B cell (primary cell): ENCODE results near the gene MAP7. TPM values are rescaled to one million over a fixed set of nuclear protein-coding genes. Genes with fewer than 3 reads are reported as not detected.
A peak's percentile ranks its signal among the peaks of the same experiment; 100 is the strongest.

Experiments
- ATAC-seq: fragments of 200-7000 bp; cut with Tn5 transposase; one replicate; pipeline ENCODE4 v1.10.0; 2021; ENCODE audit warnings: low read depth, mild to moderate bottlenecking, moderate number of reproducible peaks, moderate library complexity
- CTCF ChIA-PET: fragments of 350-600 bp; sonication (Branson Sonifier 250); formaldehyde crosslinking; loops from one replicate; lab custom pipeline; 2021; ENCODE audit warnings: antibody characterized with exemption, inconsistent platforms; lab: Charles Lee
- POLR2A ChIA-PET: fragments of 350-600 bp; sonication (Branson Sonifier 250); formaldehyde crosslinking; loops from one replicate; lab custom pipeline; 2021; ENCODE audit warnings: antibody characterized with exemption; lab: Charles Lee
- DNase-seq: peaks from one replicate; pipeline ENCODE4 v3.0.0; 2013
- H2AFZ ChIP-seq: 2 replicates; pipeline ENCODE4 v1.6.1; 2012; ENCODE audit warnings: mild to moderate bottlenecking, low read depth, low read length; ENCODE audit not compliant: insufficient read depth, poor library complexity, severe bottlenecking
- H3K27ac ChIP-seq, 2 donors: 1 replicate in 1 of 2; 2 replicates in 1 of 2; pipeline ENCODE4 v1.5.1; 2012 to 2013; ENCODE audit warnings: low read length in 2 of 2, mild to moderate bottlenecking in 2 of 2, moderate library complexity in 1 of 2
- H3K27me3 ChIP-seq, 4 experiments: fragments of 200-600 bp in 1 of 4; sonication (generic) in 1 of 4; replicated peaks in 1 of 4; 1 replicate in 2 of 4; 2 replicates in 2 of 4; pipeline versions ENCODE4 v1.6.1 to v1.7.0; 2013 to 2016; ENCODE audit warnings: low read length in 3 of 4, mild to moderate bottlenecking in 2 of 4, mixed read lengths in 1 of 4, moderate library complexity in 1 of 4; ENCODE audit not compliant: insufficient read depth in 4 of 4, control insufficient read depth in 3 of 4; ENCODE audit errors: control extremely low read depth in 1 of 4
- H3K36me3 ChIP-seq, 2 experiments: replicated peaks in 1 of 2; 1 replicate in 1 of 2; 2 replicates in 1 of 2; pipeline versions ENCODE4 v1.6.1 to v1.7.1; 2013; ENCODE audit warnings: low read length in 1 of 2; ENCODE audit not compliant: insufficient read depth in 2 of 2, control insufficient read depth in 1 of 2; ENCODE audit errors: control extremely low read depth in 1 of 2, extremely low read depth in 1 of 2
- H3K4me1 ChIP-seq, 2 donors: fragments of 200-600 bp in 1 of 2; sonication (generic) in 1 of 2; 1 replicate in 1 of 2; 2 replicates in 1 of 2; pipeline versions ENCODE4 v1.5.1 to v1.6.1; 2013 to 2017; ENCODE audit warnings: low read length in 2 of 2; ENCODE audit not compliant: control insufficient read depth in 2 of 2, insufficient read depth in 2 of 2
- H3K4me2 ChIP-seq: replicated peaks from 2 replicates; pipeline ENCODE3; 2012; ENCODE audit warnings: mild to moderate bottlenecking, low read depth, low read length; ENCODE audit not compliant: poor library complexity, severe bottlenecking
- H3K4me3 ChIP-seq, 5 experiments: fragments of 200-600 bp in 1 of 5; sonication (generic) in 1 of 5; 1 replicate in 3 of 5; 2 replicates in 2 of 5; pipeline versions ENCODE4 v1.5.1 to v1.7.0; 2011 to 2016; ENCODE audit warnings: low read length in 4 of 5, mild to moderate bottlenecking in 4 of 5, low read depth in 2 of 5, control low read depth in 1 of 5, moderate library complexity in 1 of 5; ENCODE audit not compliant: insufficient read depth in 1 of 5; ENCODE audit errors: control extremely low read depth in 1 of 5, extremely low read depth in 1 of 5
- H3K79me2 ChIP-seq: fragments of 200-600 bp; sonication (generic); one replicate; pipeline ENCODE4 v1.6.0; 2016; ENCODE audit warnings: low read length; ENCODE audit not compliant: control insufficient read depth, insufficient read depth
- H3K9ac ChIP-seq: fragments of 200-600 bp; sonication (generic); 2 replicates; pipeline ENCODE4 v1.6.1; 2017; ENCODE audit warnings: mild to moderate bottlenecking, low read length, moderate library complexity
- H3K9me3 ChIP-seq, 3 donors: one replicate each; pipeline versions ENCODE4 v1.6.1 to v1.7.1; 2013; ENCODE audit warnings: low read length in 2 of 3; ENCODE audit not compliant: control insufficient read depth in 2 of 3, insufficient read depth in 1 of 3; ENCODE audit errors: control extremely low read depth in 1 of 3
- H4K20me1 ChIP-seq: 2 replicates; pipeline ENCODE4 v1.6.0; 2012; ENCODE audit warnings: mild to moderate bottlenecking, low read length; ENCODE audit not compliant: insufficient read depth, control insufficient read depth, poor library complexity, severe bottlenecking
- H3K27ac Mint-ChIP-seq: one replicate; pipeline ENCODE4 v1.8.0; 2021; ENCODE audit warnings: mixed read lengths
- H3K27me3 Mint-ChIP-seq: one replicate; pipeline ENCODE4 v1.8.0; 2021; ENCODE audit warnings: mixed read lengths
- H3K4me1 Mint-ChIP-seq: one replicate; pipeline ENCODE4 v1.8.0; 2021; ENCODE audit warnings: mixed read lengths
- H3K4me3 Mint-ChIP-seq: one replicate; pipeline ENCODE4 v1.8.0; 2021; ENCODE audit warnings: mixed read lengths
- H3K9me3 Mint-ChIP-seq: one replicate; pipeline ENCODE4 v1.8.0; 2022; ENCODE audit warnings: mixed read lengths; ENCODE audit not compliant: insufficient read depth
- CTCF ChIP-seq: fragments of 200-600 bp; IDR thresholded peaks from one replicate; pipeline ENCODE4 v1.8.0; 2022; ENCODE audit warnings: antibody characterized with exemption, mild to moderate bottlenecking
- EZH2 ChIP-seq: IDR thresholded peaks from 2 replicates; pipeline ENCODE4 v1.6.1; 2012; ENCODE audit warnings: borderline replicate concordance, low read depth, mild to moderate bottlenecking, moderate library complexity, low read length; ENCODE audit not compliant: insufficient read depth, poor library complexity, severe bottlenecking
- WGBS: methylation state at CpG from one replicate; pipeline ENCODE4 v1.1.5; 2013; ENCODE audit warnings: missing lambda C conversion rate; ENCODE audit not compliant: insufficient coverage; 5-methylcytosine and 5-hydroxymethylcytosine counted together
- intact Hi-C: fragments of 100-400 bp; cut with micrococcal nuclease; formaldehyde crosslinking; loops from one replicate; pipeline ENCODE4 v1.10.0; 2022
- polyA plus RNA-seq: library from polyadenylated mRNA; depleted of rRNA; stranded (reverse); fragments of >200 nt; gene quantifications from 2 replicates; pipeline ENCODE4 v1.2.3, GENCODE V29; 2012
- total RNA-seq, 2 donors: library from RNA; stranded (reverse); fragments of 120-200 nt in 1 of 2; gene quantifications; 1 replicate in 1 of 2; 2 replicates in 1 of 2; pipeline versions ENCODE4 v1.2.3 to v1.2.4, GENCODE V29; 2013 to 2022

The MAP7 gene
- total and polyA plus RNA-seq, 2 donors (not counting 1 experiment from before 2014, with no cell fraction given) = 0.34 to 0.64 TPM

- H3K27me3 Mint-ChIP-seq = peaks cover 15% of the 10 kb centered on the region
- H3K36me3 ChIP-seq = no peaks in the 10 kb centered on the region
- H3K27ac ChIP-seq = no peak overlapping the region
- H3K9ac ChIP-seq = no peak overlapping the region
- H3K4me3 ChIP-seq = no peak overlapping the region
- H3K4me3 Mint-ChIP-seq = no peak overlapping the region
- peaks cover 7 to 11% of the 10 kb centered on the region in 2 donors for H3K4me1 ChIP-seq
- H3K4me1 Mint-ChIP-seq = peaks cover 21% of the 10 kb centered on the region
- CTCF ChIA-PET = no interaction called here
- H3K4me2 ChIP-seq = peak overlapping the region; percentile 32
- no peaks in the 10 kb centered on the region for H3K9me3 Mint-ChIP-seq
- no peak overlapping the region for H2AFZ ChIP-seq
- no peaks in the 10 kb centered on the region for H3K79me2 ChIP-seq
- no peaks in the 10 kb centered on the region for H4K20me1 ChIP-seq
- intact Hi-C loops = no loop called here
- ATAC-seq (no peak), DNase-seq (peak; percentile 35)
- WGBS = 98% methylated on average over 3 of the region's 6 CpGs
- H3K27ac Mint-ChIP-seq = no peak overlapping the region
- no peaks in the 10 kb centered on the region for H3K27me3 ChIP-seq
- no peak for TF ChIP-seq CTCF
- no peaks in the 10 kb centered on the region for H3K9me3 ChIP-seq
- POLR2A ChIA-PET = no interaction called here
These were observed 145.4 kb downstream of the MAP7 start for GRCh38 chr6:136404627-136405419.

GRCh38 chr6:136404007-136404406, 146.2 kb downstream of the MAP7 start:
- Histone ChIP-seq H3K4me1 (peaks cover 7 to 11% of the 10 kb centered on the region in 2 donors), H3K36me3 (no peaks in the 10 kb centered on the region), H3K79me2 (no peaks in the 10 kb centered on the region), H3K9ac (no peak overlapping the region), H3K9me3 (no peaks in the 10 kb centered on the region), H3K27me3 (no peaks in the 10 kb centered on the region), H3K27ac (no peak overlapping the region), H3K4me2 (no peak overlapping the region), H2AFZ (no peak overlapping the region), H3K4me3 (no peak overlapping the region), H4K20me1 (no peaks in the 10 kb centered on the region)
- Mint-ChIP-seq H3K27me3 (peaks cover 15% of the 10 kb centered on the region), H3K4me1 (peaks cover 21% of the 10 kb centered on the region), H3K4me3 (no peak overlapping the region), H3K27ac (no peak overlapping the region), H3K9me3 (no peaks in the 10 kb centered on the region)
- ChIA-PET CTCF (no interaction called here), POLR2A (no interaction called here)
- intact Hi-C loops = no loop called here
- ATAC-seq (no peak), DNase-seq (no peak)
- TF ChIP-seq EZH2 (no peak), CTCF (no peak)
- no CpG with 5 or more reads among the region's 3 CpGs for WGBS
